ENCODE data around the gene FOXP1. TPM values are rescaled to one million over a fixed set of nuclear protein-coding genes. Genes with fewer than 3 reads are reported as not detected.

FOXP1 gene
- total RNA-seq, 1 donor from 2014 or later, result 31.1 TPM

- no peaks in the 10 kb centered on the region for H3K9me3 Mint-ChIP-seq (ENCODE audit: unreplicated experiment)
- no peak for TF ChIP-seq CTCF (IDR thresholded peaks at IDR 0.05; ENCODE audit: partially characterized antibody, unreplicated experiment)
- H3K27me3 Mint-ChIP-seq (ENCODE audit: unreplicated experiment), result peaks cover 1% of the 10 kb centered on the region
These were observed 121.6 kb downstream of the FOXP1 start for GRCh38 chr3:71461749-71462483.

GRCh38 chr3:71461114-71461513 lies 122.4 kb downstream of the FOXP1 start:
- peaks cover 10% of the 10 kb centered on the region for H3K4me1 Mint-ChIP-seq (ENCODE audit: low read depth, unreplicated experiment)
- H3K27me3 Mint-ChIP-seq (ENCODE audit: unreplicated experiment), result peaks cover 1% of the 10 kb centered on the region
- no peak for DNase-seq
- H3K4me3 Mint-ChIP-seq (ENCODE audit: unreplicated experiment), result no peak overlapping the region
- no peaks in the 10 kb centered on the region for H3K9me3 Mint-ChIP-seq (ENCODE audit: unreplicated experiment)
- no peaks in the 10 kb centered on the region for H3K36me3 Mint-ChIP-seq (ENCODE audit: unreplicated experiment)
- TF ChIP-seq CTCF (IDR thresholded peaks at IDR 0.05; ENCODE audit: partially characterized antibody, unreplicated experiment), result no peak
- H3K27ac Mint-ChIP-seq (ENCODE audit: unreplicated experiment), result no peak overlapping the region

More at GRCh38 chr3:71461749-71462483, 121.6 kb downstream of the FOXP1 start:
- H3K36me3 Mint-ChIP-seq (ENCODE audit: unreplicated experiment), result no peaks in the 10 kb centered on the region
- H3K4me3 Mint-ChIP-seq (ENCODE audit: unreplicated experiment), result no peak overlapping the region
- no peak for DNase-seq
- H3K4me1 Mint-ChIP-seq (ENCODE audit: low read depth, unreplicated experiment), result peaks cover 10% of the 10 kb centered on the region
- H3K27ac Mint-ChIP-seq (ENCODE audit: unreplicated experiment), result no peak overlapping the region

GRCh38 chr3:71458895-71459294 lies 124.6 kb downstream of the FOXP1 start:
- no peak overlapping the region for H3K4me3 Mint-ChIP-seq (ENCODE audit: unreplicated experiment)
- DNase-seq, result no peak

GRCh38 chr3:71456826-71457225 lies 126.7 kb downstream of the FOXP1 start:
- DNase-seq, result no peak
- no peak overlapping the region for H3K4me3 Mint-ChIP-seq (ENCODE audit: unreplicated experiment)
- H3K9me3 Mint-ChIP-seq (ENCODE audit: unreplicated experiment), result no peaks in the 10 kb centered on the region
- H3K27ac Mint-ChIP-seq (ENCODE audit: unreplicated experiment), result no peak overlapping the region
- H3K36me3 Mint-ChIP-seq (ENCODE audit: unreplicated experiment), result no peaks in the 10 kb centered on the region
- H3K4me1 Mint-ChIP-seq (ENCODE audit: low read depth, unreplicated experiment), result peaks cover 16% of the 10 kb centered on the region
- no peak for TF ChIP-seq CTCF (IDR thresholded peaks at IDR 0.05; ENCODE audit: partially characterized antibody, unreplicated experiment)
- H3K27me3 Mint-ChIP-seq (ENCODE audit: unreplicated experiment), result no peaks in the 10 kb centered on the region

More at GRCh38 chr3:71458895-71459294, 124.6 kb downstream of the FOXP1 start:
- Mint-ChIP-seq H3K9me3 (ENCODE audit: unreplicated experiment) (no peaks in the 10 kb centered on the region), H3K27ac (ENCODE audit: unreplicated experiment) (no peak overlapping the region), H3K36me3 (ENCODE audit: unreplicated experiment) (no peaks in the 10 kb centered on the region), H3K27me3 (ENCODE audit: unreplicated experiment) (peaks cover 1% of the 10 kb centered on the region), H3K4me1 (ENCODE audit: low read depth, unreplicated experiment) (peaks cover 10% of the 10 kb centered on the region)
- TF ChIP-seq CTCF (IDR thresholded peaks at IDR 0.05; ENCODE audit: partially characterized antibody, unreplicated experiment), result no peak

- peaks cover 16% of the 10 kb centered on the region for H3K4me1 Mint-ChIP-seq (ENCODE audit: low read depth, unreplicated experiment)
- H3K9me3 Mint-ChIP-seq (ENCODE audit: unreplicated experiment), result no peaks in the 10 kb centered on the region
- H3K36me3 Mint-ChIP-seq (ENCODE audit: unreplicated experiment), result no peaks in the 10 kb centered on the region
- no peak overlapping the region for H3K27ac Mint-ChIP-seq (ENCODE audit: unreplicated experiment)
- TF ChIP-seq CTCF (IDR thresholded peaks at IDR 0.05; ENCODE audit: partially characterized antibody, unreplicated experiment), result no peak
- no peak for DNase-seq
- H3K27me3 Mint-ChIP-seq (ENCODE audit: unreplicated experiment), result no peaks in the 10 kb centered on the region
- no peak overlapping the region for H3K4me3 Mint-ChIP-seq (ENCODE audit: unreplicated experiment)
These were observed 127.4 kb downstream of the FOXP1 start for GRCh38 chr3:71456156-71456555.

Measured in glutamatergic neuron (in vitro differentiated cells).